ENCODE results near the gene GALNT17. TPM values are rescaled to one million over a fixed set of nuclear protein-coding genes. Genes with fewer than 3 reads are reported as not detected.

The GALNT17 gene
- total RNA-seq, 2 donors from 2014 or later = 0.82 to 4.0 TPM

- DNase-seq (ENCODE audit: low spot score) = no peak
- no peak overlapping the region for H3K4me3 ChIP-seq
- no peaks in the 10 kb centered on the region for H3K4me1 ChIP-seq
- H3K27me3 ChIP-seq = no peaks in the 10 kb centered on the region
- no peaks in the 10 kb centered on the region for H3K36me3 ChIP-seq
- H3K27ac ChIP-seq = no peak overlapping the region
- H3K9me3 ChIP-seq = no peaks in the 10 kb centered on the region
- no peak for TF ChIP-seq CTCF (IDR thresholded peaks at IDR 0.05)
Measured at GRCh38 chr7:71402684-71403083, 270.7 kb downstream of the GALNT17 start.

- no peaks in the 10 kb centered on the region for H3K36me3 ChIP-seq
- H3K27ac ChIP-seq = no peak overlapping the region
- DNase-seq (ENCODE audit: low spot score) = no peak
- H3K27me3 ChIP-seq = no peaks in the 10 kb centered on the region
- no peak for TF ChIP-seq CTCF (IDR thresholded peaks at IDR 0.05)
- H3K4me1 ChIP-seq = no peaks in the 10 kb centered on the region
- H3K9me3 ChIP-seq = no peaks in the 10 kb centered on the region
- no peak overlapping the region for H3K4me3 ChIP-seq
Measured at GRCh38 chr7:71403202-71403946, 271.4 kb downstream of the GALNT17 start.

GRCh38 chr7:71404726-71405345, 272.9 kb downstream of the GALNT17 start:
- Histone ChIP-seq H3K36me3 (no peaks in the 10 kb centered on the region), H3K9me3 (peaks cover 4 to 9% of the 10 kb centered on the region in 2 donors), H3K27me3 (no peaks in the 10 kb centered on the region), H3K4me1 (no peaks in the 10 kb centered on the region), H3K27ac (no peak overlapping the region), H3K4me3 (no peak overlapping the region)
- no peak for DNase-seq (ENCODE audit: low spot score)
- TF ChIP-seq CTCF (IDR thresholded peaks at IDR 0.05) = no peak

GRCh38 chr7:71408271-71408670, 276.3 kb downstream of the GALNT17 start:
- peaks cover 4 to 18% of the 10 kb centered on the region in 2 donors for H3K9me3 ChIP-seq
- no peak for TF ChIP-seq CTCF (IDR thresholded peaks at IDR 0.05)
- H3K4me3 ChIP-seq = no peak overlapping the region
- H3K4me1 ChIP-seq = no peaks in the 10 kb centered on the region
- H3K27me3 ChIP-seq = no peaks in the 10 kb centered on the region
- no peaks in the 10 kb centered on the region for H3K36me3 ChIP-seq
- H3K27ac ChIP-seq = no peak overlapping the region
- no peak for DNase-seq (ENCODE audit: low spot score)

GRCh38 chr7:71409550-71410157, 277.7 kb downstream of the GALNT17 start:
- H3K27ac ChIP-seq = no peak overlapping the region
- no peaks in the 10 kb centered on the region for H3K4me1 ChIP-seq
- no peaks in the 10 kb centered on the region for H3K27me3 ChIP-seq
- no peak for TF ChIP-seq CTCF (IDR thresholded peaks at IDR 0.05)
- no peaks in the 10 kb centered on the region for H3K36me3 ChIP-seq
- H3K9me3 ChIP-seq = peaks cover 4 to 18% of the 10 kb centered on the region in 2 donors
- no peak overlapping the region for H3K4me3 ChIP-seq
- DNase-seq (ENCODE audit: low spot score) = no peak
